ENCODE results near the gene ASB13.

The ASB13 gene

DNA sequence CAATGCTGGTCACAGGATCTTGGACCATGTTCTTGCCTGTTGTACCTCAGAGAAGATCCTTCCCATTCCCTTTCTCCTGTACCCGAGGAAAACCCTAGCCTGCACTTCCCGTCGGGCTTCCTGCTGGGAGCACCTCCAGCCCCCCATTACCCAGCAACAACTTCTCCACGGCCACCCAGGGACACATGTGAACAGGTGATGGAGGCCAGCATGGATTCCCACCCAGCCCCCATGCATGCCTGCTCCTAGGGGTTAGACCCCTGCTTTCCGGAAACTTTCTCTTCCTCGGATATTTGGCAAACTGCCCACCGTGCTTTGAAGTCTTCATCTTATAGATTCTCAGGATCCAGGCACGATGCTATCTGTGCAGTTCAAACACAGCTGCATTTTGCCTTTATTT lies 74.3 kb downstream of the ASB13 start:
- Mint-ChIP-seq H3K36me3 (ENCODE audit: low read depth) (no peaks in the 10 kb centered on the region), H3K27ac (no peak overlapping the region), H3K9me3 (no peaks in the 10 kb centered on the region), H3K4me1 (peaks cover 3% of the 10 kb centered on the region), H3K27me3 (peaks cover 11% of the 10 kb centered on the region), H3K4me3 (no peak overlapping the region)
- DNase-seq (no peak), ATAC-seq (no peak)

- H3K27ac Mint-ChIP-seq, result no peak overlapping the region
- H3K27me3 Mint-ChIP-seq, result peaks cover 11% of the 10 kb centered on the region
- ATAC-seq (no peak), DNase-seq (no peak)
- no peak overlapping the region for H3K4me3 Mint-ChIP-seq
- H3K9me3 Mint-ChIP-seq, result no peaks in the 10 kb centered on the region
- H3K36me3 Mint-ChIP-seq (ENCODE audit: low read depth), result no peaks in the 10 kb centered on the region
- H3K4me1 Mint-ChIP-seq, result peaks cover 3% of the 10 kb centered on the region
Measured at GRCh38 chr10:5591336-5591824, 75.0 kb downstream of the ASB13 start.

GRCh38 chr10:5590816-5591215 lies 75.6 kb downstream of the ASB13 start:
- no peaks in the 10 kb centered on the region for H3K36me3 Mint-ChIP-seq (ENCODE audit: low read depth)
- peaks cover 11% of the 10 kb centered on the region for H3K27me3 Mint-ChIP-seq
- ATAC-seq (no peak), DNase-seq (no peak)
- H3K9me3 Mint-ChIP-seq, result no peaks in the 10 kb centered on the region
- H3K4me3 Mint-ChIP-seq, result no peak overlapping the region
- peaks cover 3% of the 10 kb centered on the region for H3K4me1 Mint-ChIP-seq
- no peak overlapping the region for H3K27ac Mint-ChIP-seq

DNA sequence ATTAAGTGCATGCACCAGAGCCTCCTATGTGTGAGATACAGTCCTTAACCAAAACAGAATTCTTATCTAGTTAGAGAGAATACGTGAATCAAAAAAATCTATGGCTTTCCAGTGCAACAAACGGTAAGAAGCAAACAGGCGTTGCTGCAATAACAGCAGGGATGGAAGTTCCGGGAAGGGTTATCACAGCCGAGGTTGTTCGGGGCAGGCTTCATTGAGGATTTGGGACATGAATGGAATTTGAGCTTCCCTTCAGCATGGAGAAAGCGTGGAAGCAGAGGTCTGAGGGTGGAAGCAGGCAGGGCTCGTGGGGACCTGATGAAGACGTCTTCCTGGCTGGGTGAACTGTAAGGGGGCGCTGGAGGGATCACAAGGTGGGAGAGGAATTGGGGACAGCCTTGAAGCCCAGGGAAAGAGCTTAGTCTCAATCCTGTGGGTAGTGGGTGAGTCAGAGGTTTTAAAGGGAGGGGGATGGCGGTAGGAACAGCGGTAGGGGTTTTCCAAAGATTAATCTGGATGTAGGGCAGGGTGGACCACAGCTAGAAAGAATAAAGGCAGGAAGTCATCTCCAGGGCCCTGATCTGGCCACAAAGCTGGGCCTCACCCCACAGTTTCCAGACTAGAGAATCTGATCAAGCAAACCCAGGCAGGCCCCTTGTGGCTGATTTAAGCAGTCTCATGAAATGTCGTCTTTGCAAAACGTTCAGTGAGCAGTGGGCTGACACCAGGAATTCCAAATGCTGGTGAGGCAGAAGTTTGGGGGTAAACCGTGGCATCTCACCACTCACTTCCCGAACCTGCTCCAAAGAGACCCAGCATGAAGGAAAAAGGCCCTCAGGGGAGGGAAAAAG lies 76.5 kb downstream of the ASB13 start:
- H3K9me3 Mint-ChIP-seq, result no peaks in the 10 kb centered on the region
- H3K27me3 Mint-ChIP-seq, result peaks cover 6% of the 10 kb centered on the region
- no peak for ATAC-seq
- no peak overlapping the region for H3K27ac Mint-ChIP-seq
- H3K4me1 Mint-ChIP-seq, result peaks cover 2% of the 10 kb centered on the region
- no peak for DNase-seq
- H3K36me3 Mint-ChIP-seq (ENCODE audit: low read depth), result no peaks in the 10 kb centered on the region
- H3K4me3 Mint-ChIP-seq, result no peak overlapping the region

- DNase-seq (no peak), ATAC-seq (no peak)
- peaks cover 2% of the 10 kb centered on the region for H3K4me1 Mint-ChIP-seq
- no peaks in the 10 kb centered on the region for H3K9me3 Mint-ChIP-seq
- H3K36me3 Mint-ChIP-seq (ENCODE audit: low read depth), result no peaks in the 10 kb centered on the region
- no peak overlapping the region for H3K27ac Mint-ChIP-seq
- peaks cover 6% of the 10 kb centered on the region for H3K27me3 Mint-ChIP-seq
- no peak overlapping the region for H3K4me3 Mint-ChIP-seq
Measured at GRCh38 chr10:5589011-5589660, 77.3 kb downstream of the ASB13 start.

Data from activated naive CD8-positive, alpha-beta T cell treated with anti-CD3 and anti-CD28 coated beads, Interleukin-2, amount 50 U/mL, for 24 hours (primary cell).